Dedifferentiated amniotic fluid mesenchymal stem cell (primary cell): Measurements from ENCODE around the gene SOX21.

Source experiments
- DNase-seq: peaks from one replicate; pipeline ENCODE4 v3.0.0-alpha.2; 2016; ENCODE audit errors: extremely low spot score

The SOX21 gene

DNA sequence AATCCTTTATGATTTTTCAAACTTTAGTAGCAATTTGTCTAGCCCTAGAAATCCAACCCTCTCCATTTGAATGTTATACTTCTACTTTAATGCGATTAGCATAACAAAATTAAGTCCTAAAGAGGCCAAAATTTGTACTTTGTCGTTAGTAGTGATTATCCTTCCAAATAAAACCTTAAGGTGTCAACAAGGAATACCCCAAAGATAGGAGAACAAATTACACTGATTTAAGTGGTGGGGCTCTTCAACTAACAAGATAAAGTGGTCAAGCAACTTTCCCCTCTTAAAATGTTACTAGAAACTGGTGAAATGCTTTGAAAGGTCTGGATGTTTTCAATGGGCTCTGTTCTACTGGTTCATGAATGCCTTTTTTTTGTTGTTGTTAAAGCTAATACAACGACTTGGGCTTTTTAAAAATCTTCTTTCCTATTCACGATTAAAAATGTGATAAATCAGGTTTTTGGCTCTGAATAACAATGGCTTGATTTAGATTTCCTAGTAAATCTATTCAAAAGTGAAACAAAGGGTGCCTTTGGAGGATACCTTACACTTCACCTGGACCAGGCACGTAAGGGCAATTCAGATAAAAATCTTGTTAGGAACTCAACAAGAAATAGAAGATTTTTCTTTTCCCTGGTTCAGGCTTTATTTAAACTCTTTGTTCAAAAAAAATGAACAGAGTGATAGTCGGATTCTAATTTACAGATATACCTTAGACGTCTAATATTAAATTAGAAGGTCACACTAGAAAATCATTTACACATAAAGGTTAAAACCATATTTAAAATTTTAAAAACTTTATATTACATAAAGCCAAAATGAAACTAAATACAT, 3.1 kb downstream of the SOX21 start:
- DNase-seq = no peak

DNA sequence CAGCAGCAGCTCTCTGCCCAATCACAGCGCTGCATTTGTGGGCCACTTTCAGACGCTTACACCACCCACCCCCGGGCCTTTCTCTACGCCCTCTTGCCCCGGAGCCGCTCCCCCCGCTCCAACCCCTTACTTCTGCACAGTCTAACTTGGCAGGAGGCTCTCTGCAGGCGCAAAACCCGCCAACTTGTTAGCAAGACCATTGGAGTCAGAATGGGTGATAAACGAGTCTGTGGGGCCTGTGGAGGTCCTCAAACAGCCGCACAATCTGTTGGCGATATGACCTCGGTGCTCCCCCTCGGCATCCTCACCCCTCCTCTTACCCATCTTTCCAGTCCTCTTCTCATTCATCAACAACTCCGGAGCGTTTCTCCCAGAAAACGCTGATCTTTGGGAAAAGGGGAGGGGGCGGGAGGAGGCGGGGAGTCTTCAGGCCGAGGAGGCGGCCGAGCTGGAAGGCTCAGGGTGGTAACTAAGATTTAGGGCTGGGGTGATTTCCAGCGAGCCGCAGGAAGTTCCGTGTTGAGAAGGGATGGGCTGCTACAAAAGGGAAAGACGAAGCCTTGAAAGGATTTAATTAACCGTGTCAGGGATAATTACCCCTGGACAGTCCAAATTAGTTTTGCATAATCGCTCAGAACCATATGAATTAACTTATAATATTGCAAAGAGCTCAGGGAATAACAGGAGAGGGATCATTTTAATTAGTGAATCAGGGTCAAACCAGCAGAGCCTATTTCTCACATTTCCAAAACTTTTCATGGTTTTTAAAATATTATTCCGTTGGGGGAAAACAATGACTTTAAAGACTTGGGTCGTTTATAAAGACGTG, 4.1 kb downstream of the SOX21 start:
- DNase-seq = no peak

DNA sequence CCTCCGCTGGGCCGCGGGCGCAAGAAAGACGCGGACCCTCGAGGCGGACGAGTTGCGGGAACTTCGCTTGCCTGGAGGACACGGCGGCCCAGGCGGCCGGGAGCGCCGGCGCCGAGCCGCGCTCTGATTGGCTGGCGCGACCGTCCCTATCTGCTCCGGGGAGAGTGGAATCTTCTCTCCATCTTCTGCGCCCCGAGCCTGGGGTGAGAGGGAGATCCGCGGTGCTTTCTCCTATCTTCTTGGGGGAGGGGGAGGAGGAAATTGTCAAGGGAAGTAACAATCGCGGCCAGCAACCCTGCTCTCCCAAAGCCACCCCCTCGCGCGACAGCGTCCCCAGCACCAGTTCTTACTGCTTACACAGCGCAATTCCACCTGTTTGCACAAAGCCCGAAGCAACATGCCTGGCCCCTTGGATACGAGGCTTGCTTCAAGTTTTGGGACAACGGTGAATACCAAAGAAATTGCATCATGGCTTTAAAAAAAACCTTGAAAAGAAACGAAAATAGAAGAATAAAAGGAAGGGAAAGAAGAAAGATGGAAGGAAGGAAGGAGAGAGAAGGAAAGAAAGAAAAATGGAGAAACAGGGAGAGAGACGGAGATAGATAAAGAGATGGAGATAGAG, 4.8 kb downstream of the SOX21 start:
- DNase-seq = no peak

DNA sequence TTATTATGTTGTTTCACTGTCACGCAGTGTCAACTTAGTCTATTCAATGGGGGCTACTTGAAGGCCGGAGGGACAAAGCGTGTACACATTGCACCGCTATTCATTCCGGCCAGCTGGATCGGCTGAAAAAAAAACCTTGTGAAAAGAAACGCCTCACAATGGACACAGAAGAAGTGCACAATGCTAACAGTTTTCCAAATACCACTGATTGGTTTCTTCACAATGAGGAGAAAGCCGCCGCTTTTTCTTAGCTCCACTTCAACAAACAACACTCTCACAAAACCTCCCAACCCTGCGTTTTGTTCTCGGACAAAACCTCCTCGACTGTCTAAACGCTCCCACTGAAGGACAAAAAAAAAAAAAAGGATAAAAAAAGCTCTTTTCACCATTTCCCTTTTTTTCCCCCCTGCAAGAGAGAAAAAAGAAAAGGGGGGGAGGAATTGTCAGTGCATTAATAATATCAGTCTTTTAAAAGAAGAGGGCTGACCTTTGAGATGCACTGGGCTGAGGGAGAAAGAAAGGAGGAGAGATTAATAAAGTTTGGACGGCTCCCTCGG, 5.4 kb downstream of the SOX21 start:
- no peak for DNase-seq

DNA sequence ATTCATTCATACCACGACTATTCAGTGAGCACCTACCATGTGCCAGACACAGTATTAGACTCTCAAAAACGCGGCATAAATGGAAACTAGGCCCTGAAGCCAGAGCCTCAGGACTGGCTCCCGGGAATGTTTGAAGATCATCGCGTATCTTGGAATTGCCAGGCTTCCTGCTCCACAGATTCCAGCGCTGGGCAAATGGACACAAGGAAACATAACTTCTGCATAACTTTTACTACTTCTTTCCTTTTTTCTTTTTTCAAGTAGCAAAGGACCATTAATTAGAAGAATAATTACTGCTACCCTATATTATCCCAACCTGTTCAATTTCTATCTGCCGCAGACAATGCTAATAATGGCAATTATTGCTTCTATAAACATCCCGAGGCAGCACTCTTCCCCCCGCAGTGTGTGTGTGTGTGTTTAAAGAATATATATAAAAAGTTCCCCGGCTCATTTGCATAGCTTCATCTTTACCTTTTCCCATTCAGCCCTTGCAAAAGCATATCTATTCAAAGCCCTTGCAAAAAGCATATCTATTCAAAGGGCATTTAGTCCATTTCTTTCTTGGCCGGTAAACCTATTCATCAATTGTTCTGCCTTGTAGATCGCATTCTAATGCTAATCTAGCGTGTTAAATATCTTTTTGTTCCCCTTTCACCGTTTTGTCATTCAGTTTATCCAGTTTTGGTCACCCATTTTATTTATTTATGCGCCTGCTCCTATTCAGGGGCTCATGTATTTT, 6.1 kb downstream of the SOX21 start:
- no peak for DNase-seq

DNA sequence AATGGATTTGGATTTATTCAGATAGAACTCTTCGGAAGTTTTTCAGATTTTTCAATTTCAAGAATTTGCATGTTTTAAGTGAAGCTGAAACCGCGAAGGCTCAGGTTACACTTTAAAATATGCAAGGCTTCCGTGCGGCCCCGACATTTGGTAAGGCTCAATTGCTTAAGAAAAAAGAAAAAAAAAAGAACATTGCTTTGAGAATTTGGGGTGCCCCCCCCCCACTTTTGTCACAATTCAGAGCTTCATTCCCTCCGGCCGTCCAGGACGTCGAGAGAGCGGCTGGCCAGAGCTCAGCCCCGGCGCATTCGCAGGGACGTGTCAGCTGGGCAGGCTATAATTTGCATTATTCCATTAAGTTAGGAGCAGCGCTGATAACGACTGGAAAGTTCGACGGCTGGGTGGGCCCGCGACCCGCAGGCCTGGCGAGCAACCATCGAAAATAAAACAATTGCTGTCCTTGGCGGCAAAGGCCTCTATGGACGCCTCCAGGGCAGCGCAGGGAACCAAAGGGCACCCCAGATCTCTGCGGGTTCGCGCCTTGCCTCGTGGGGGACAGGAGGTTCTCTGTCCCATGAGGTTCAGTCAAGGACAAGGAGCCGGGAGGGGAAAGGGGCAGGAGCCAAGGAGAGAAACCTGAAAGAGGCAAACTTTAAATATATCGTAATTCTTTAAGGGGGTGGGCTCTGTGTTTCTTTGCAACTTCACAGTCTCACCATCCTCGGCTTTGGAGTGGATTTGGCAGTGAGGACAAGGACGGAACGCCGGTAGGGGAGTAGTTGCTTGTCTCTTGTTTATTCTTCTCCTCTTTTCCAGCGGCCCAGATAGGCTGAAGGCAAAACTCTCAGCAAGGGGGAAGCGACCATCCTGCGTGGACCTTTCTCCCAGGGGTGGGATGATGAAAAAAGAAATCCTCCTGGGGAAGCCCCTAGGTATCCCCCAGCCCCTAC, 7.0 kb downstream of the SOX21 start:
- DNase-seq = no peak

DNA sequence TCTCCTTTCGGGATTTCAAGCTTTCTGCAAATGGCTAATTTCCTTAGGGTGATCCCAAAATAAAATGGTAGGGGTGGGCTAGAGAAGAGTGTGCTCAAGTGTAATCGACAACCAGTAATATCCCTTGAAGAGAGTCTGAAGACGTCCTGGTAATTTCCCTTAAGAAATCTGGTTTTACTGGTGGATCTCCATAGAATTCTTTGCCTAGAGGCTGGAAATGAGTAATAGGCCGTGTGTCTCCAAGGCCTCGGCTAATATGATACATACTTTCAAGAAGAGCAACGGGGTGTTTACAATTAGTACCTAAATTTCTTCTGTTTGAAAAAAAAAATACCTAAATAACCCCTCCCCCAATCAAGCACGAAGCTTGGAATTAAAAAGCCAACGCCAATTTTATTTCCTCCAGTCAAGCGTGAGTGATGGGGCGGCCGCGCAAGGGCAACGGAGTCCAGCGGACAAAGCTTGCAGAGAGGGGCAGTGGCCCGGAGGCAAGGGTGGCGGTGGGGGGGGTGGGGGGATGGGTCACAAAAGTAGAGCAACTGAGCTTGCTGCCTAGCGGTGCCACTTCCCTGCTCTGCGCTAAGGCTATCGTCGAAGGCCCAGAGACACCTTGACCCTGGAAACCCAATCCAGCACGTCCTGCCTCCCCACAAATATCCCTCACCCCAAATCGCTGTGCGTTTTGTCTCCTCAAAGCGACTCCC, 7.8 kb downstream of the SOX21 start:
- no peak for DNase-seq

DNA sequence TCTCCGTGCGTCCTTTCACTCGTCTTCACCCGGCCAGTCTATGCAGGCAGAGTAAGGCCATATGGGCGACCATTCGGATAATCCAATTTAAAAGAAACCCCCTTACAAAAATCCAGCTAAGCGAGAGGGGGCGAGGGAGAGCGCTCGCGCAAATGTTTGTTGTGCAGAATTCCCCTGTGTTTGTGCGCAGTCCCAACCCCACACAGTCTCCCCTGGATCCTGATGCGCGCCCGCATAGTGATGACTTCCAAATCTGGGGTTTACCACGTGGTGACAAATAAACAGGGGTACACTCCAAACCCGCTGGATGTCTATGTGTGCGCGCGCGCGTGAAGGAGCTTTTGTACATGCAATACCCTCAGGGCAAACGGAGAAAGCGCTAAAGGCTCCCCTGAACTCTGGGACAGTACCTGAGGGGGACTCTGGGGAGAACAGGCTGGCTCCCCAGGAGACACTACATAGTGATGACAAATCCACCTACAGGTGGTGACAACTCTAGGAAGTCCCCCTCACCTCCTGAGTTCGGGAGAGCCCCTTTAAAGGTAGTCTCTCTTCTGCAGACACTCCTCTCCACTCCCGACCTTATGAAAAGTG, 8.5 kb downstream of the SOX21 start:
- no peak for DNase-seq

DNA sequence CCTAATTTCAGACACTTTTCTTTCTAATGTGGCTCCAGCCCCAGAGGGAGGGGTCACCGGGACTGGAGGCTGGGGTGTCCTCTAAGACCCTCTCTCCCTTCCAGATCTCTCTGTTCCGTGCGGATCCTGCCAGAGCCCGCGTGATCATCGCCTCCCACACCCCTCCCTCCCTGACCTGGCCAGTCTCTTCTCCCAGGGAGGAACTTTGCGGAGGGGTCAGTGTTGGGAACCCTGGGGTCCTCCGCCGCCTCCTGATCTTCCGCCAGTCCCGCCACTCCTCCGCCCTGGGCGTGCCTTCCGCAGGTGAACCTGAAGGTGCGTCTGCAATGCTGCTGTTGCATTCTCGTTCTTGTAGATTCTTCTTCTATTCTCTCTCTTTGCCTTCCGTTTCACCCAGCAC, 9.1 kb downstream of the SOX21 start:
- no peak for DNase-seq

DNA sequence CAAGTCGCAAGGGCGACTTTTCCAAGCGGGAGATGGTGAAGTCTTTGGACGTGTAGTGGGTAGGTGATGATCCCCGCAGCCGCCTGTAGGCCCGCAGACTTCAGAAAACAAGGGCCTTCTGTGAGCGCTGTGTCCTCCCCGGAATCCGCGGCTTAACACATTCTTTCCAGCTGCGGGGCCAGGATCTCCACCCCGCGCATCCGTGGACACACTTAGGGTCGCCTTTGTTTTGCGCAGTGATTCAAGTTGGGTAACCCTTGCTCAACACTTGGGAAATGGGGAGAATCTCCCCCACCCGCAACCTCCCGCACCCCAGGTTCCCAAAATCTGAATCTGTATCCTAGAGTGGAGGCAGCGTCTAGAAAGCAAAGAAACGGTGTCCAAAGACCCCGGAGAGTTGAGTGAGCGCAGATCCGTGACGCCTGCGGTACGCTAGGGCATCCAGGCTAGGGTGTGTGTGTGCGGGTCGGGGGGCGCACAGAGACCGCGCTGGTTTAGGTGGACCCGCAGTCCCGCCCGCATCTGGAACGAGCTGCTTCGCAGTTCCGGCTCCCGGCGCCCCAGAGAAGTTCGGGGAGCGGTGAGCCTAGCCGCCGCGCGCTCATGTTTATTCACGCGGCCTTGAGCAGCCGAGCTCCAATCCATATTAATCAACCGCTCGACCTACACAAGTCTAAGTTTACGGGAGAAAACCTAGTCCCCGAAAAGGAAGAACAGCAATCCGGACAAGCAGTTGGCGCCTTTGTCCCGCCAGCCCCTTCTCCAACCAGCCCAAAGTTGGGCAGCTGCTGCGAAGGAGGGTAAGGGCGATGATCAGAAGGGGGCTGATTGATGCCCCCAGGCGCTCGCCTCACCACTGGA, 9.9 kb downstream of the SOX21 start:
- no peak for DNase-seq

DNA sequence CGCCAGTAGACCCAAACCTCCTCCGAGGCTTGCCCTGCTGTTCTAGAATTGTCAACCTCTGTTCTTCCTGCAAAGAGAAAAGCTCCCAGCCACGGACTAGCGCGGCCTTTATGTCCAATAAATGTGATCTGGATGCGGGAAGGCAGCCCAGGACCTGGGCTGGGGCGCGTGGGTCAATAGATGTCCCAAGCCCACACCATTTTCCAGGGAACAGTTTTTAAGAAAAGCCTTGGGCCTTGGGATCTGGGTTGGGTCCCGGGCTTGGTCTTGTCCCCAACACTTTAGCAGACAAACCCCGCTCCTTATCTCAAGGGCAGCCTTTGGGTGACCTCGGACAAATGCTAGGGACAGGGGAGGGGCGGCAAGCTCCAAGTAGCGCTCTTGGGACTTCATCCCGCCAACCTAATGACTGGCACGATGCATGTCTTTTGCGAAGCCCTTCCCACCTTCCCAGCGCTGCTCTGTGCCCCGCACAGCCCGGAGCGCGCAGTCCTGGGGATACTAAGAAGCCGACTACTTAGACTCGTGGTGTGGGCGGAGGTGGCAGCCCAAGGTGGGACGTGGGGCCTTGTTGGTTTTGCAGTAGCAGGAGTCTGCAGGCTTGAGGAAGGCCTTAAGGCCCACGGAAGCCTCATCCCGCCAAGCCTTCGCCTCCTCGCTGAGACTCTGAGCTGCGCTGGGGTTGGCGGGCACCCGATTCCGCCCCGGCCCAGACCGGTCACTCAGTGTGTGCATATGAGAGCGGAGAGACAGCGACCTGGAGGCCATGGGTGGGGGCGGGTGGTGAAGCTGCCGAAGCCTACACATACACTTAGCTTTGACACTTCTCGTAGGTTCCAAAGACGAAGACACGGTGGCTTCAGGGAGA, 10.8 kb downstream of the SOX21 start:
- no peak for DNase-seq

DNA sequence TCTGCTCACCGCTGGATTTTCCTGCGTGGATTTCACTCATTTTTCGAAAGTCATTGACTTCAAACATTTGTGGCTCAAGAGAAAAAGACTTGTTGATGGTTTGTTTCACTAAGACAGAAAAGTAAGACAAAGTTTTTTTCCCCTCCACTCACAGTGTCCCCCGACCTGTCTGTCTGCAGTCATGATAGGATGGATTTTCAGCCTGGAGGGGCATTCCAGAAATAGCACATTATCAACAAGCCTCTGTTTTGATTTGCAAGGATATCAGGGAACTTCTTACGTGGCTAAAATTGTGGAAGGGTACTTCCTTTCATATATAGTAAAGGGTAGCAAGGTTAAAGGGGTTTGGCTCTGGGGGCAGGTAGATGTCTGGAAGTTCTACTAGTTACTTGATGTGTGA, 11.8 kb downstream of the SOX21 start:
- no peak for DNase-seq

DNA sequence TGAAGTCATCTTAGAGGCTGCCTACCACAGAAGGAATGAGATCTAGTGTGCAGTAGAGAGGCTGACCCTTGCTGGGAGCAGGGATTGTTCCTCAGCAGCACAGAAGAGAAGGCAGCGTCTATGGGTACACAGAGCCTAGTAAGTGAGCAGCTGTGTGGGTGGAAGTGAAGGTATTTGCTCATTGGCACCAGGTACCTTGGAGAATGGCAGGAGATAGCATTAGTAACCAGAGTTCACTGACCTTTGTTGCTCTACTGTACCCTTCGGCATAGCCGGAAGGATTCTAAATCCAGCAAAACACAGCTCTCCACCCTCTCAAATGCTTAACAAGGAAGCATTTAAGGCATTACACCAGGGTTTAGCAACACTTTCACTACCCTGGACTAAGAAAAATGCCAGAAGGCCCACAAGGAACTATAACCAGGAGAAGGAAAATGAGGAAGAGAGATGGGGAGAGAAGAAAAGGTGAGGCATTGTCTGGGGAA, 12.3 kb downstream of the SOX21 start:
- DNase-seq = no peak

DNA sequence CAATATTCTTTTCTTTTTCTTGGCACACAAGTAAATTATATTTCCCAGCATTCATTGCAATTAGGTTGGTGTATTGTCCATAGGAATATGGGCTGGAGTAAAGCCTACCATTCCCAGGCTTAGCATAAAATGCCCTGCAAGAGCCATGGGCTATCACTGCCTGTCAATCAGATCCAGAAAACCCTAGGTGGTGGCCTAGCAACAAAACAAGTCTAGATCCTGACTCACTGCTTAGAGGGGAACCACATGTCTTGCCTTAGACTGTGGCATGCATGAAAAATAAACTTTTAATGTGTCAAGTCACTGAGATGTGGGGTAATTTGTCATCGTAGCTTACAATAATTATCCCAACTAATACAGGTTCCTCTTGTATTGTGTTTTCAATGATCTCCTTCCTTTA, 16.2 kb downstream of the SOX21 start:
- DNase-seq = no peak

DNA sequence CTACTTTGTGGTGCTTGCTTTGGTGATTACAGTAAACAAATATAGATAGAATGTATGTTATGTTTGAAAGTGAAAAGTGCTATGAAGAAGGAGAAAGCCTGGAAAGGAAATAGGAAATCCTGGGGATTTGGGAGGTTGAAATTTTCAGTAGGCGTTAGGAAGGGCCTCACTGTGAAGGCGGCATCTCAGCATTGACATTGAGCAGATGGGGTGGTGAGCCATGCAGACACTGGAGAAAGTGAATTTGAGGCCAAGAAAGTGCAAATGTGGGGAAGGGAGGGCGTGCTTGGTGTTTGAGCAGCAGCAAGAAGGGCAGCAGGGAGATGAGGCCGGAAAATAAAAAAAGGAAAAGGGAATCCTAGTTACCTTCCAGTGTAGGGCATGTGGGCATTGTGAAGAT, 20.3 kb downstream of the SOX21 start:
- no peak for DNase-seq

DNA sequence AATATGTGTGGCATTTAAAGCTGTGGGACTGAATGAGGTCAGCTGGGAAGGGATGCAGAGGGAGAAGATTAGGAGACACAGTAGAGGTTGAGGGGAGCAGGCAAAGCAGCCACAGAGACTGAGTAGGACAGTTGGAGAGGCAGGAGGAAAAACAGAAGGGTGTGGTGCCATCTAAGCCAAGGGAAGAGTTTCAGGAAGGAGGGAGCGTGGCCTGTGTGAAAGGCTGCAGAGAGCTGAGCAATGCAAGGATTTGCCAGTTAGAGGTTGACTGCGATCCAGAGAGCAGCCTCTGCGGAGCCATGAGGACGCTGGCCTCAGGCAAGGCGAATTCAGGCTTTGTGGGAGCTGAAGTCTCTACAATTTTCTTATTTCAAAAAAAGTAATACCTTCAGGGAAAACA, 28.9 kb downstream of the SOX21 start:
- DNase-seq = no peak

DNA sequence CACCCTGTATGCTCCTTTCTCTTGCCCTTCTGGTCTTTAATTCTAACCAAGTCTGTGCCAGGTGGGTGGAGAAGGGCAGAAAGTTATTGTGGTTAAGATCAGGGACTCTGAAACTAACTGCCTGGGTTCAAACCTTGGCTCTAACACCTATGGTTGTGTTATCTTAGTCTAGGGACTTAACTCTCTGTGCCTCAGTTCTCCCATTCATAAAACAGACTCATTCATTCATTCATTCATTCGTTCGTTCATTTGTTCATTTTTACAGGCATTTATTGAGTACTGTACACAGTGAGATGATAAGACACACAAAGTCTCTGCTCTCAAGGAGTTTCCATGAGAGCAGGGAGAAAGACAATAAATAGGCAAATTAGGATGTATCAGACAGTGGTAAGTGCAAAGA, 30.1 kb downstream of the SOX21 start:
- no peak for DNase-seq
